ENCODE results near the gene ATP6V0A1.

GRCh38 chr17:42518755-42519545 is 60.3 kb downstream of the ATP6V0A1 start:
- TF ChIP-seq POLR2A (IDR thresholded peaks at IDR 0.05; ENCODE audit: low read depth, low read length), result no peak
- TF ChIP-seq, protein P1, sequence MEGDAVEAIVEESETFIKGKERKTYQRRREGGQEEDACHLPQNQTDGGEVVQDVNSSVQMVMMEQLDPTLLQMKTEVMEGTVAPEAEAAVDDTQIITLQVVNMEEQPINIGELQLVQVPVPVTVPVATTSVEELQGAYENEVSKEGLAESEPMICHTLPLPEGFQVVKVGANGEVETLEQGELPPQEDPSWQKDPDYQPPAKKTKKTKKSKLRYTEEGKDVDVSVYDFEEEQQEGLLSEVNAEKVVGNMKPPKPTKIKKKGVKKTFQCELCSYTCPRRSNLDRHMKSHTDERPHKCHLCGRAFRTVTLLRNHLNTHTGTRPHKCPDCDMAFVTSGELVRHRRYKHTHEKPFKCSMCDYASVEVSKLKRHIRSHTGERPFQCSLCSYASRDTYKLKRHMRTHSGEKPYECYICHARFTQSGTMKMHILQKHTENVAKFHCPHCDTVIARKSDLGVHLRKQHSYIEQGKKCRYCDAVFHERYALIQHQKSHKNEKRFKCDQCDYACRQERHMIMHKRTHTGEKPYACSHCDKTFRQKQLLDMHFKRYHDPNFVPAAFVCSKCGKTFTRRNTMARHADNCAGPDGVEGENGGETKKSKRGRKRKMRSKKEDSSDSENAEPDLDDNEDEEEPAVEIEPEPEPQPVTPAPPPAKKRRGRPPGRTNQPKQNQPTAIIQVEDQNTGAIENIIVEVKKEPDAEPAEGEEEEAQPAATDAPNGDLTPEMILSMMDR (IDR thresholded peaks at IDR 0.05; ENCODE audit: extremely low read depth in 1 of 2, insufficient read depth in 1 of 2, low read depth in 1 of 2, low read length in 2 of 2), result no peak
- no peak for TF ChIP-seq JUN (IDR thresholded peaks at IDR 0.05; ENCODE audit: borderline replicate concordance, insufficient read depth, insufficient read length, low read depth)
- TF ChIP-seq MAX (IDR thresholded peaks at IDR 0.05; ENCODE audit: insufficient read depth, insufficient read length), result no peak
- TF ChIP-seq EZH2 (IDR thresholded peaks at IDR 0.05; ENCODE audit: borderline replicate concordance, low read depth, low read length, severe bottlenecking), result no peak
- peak; percentile 46 for TF ChIP-seq POLR2AphosphoS5 (IDR thresholded peaks at IDR 0.05; ENCODE audit: insufficient read depth, low read depth, low read length)
- no peak for TF ChIP-seq MYC (IDR thresholded peaks at IDR 0.05; ENCODE audit: low read depth, low read length)
- TF ChIP-seq FOS (IDR thresholded peaks at IDR 0.05; ENCODE audit: borderline replicate concordance, insufficient read depth, low read length), result no peak

Measured in endothelial cell of umbilical vein (primary cell).